Small intestine (tissue), 7 donors: ENCODE results near the gene EXTL2. TPM values are rescaled to one million over a fixed set of nuclear protein-coding genes. Genes with fewer than 3 reads are reported as not detected.
"Not testable (repeated sequence)": the region's sequence is repeated elsewhere in the genome, so short reads cannot be mapped to it uniquely, and the experiment has no call there.

Experiments used
- DNase-seq, 2 donors: peaks; one replicate each; pipeline versions ENCODE4 v3.0.0 to v3.0.0-alpha.2; 2013
- FAIRE-seq: peaks from 2 replicates; lab custom pipeline; 2012; peaks lifted over from hg19 to GRCh38; lab: Jason Lieb, UNC
- H3K27ac ChIP-seq, 3 donors: one replicate each; pipeline ENCODE4 v1.5.1; 2013; ENCODE audit warnings: low read length in 2 of 3, mild to moderate bottlenecking in 2 of 3, control low read depth in 1 of 3, inconsistent platforms in 1 of 3, low read depth in 1 of 3, moderate library complexity in 1 of 3
- H3K27me3 ChIP-seq, 3 donors: one replicate each; pipeline ENCODE4 v1.6.1; 2013; ENCODE audit warnings: low read length in 3 of 3, inconsistent platforms in 1 of 3; ENCODE audit not compliant: control insufficient read depth in 3 of 3, insufficient read depth in 3 of 3
- H3K36me3 ChIP-seq, 3 donors: one replicate each; pipeline ENCODE4 v1.6.1; 2013; ENCODE audit warnings: low read length in 3 of 3, inconsistent platforms in 1 of 3, low read depth in 1 of 3, mild to moderate bottlenecking in 1 of 3, moderate library complexity in 1 of 3; ENCODE audit not compliant: control insufficient read depth in 3 of 3, insufficient read depth in 2 of 3
- H3K4me1 ChIP-seq, 3 donors: one replicate each; pipeline ENCODE4 v1.6.1; 2013; ENCODE audit warnings: low read length in 2 of 3, inconsistent platforms in 1 of 3, low read depth in 1 of 3, mild to moderate bottlenecking in 1 of 3, moderate library complexity in 1 of 3; ENCODE audit not compliant: control insufficient read depth in 3 of 3, insufficient read depth in 2 of 3
- H3K4me3 ChIP-seq, 3 donors: one replicate each; pipeline ENCODE4 v1.5.1; 2013; ENCODE audit warnings: low read length in 3 of 3, control low read depth in 1 of 3, inconsistent platforms in 1 of 3, low read depth in 1 of 3, mild to moderate bottlenecking in 1 of 3, moderate library complexity in 1 of 3
- H3K9me3 ChIP-seq, 2 donors: one replicate each; pipeline ENCODE4 v1.6.1; 2013; ENCODE audit warnings: low read depth in 1 of 2, low read length in 1 of 2; ENCODE audit not compliant: control insufficient read depth in 2 of 2, insufficient read depth in 1 of 2
- WGBS, 3 donors: extraction: QIAGEN DNeasy Blood & Tissue Kit; methylation state at CpG; one replicate each; pipeline ENCODE4 v1.1.7; 2013; 5-methylcytosine and 5-hydroxymethylcytosine counted together
- polyA plus RNA-seq, 4 donors: library from polyadenylated mRNA; stranded (reverse) in 3 of 4; unstranded in 1 of 4; fragments of 200-250 nt in 3 of 4; fragments of 120-200 nt in 1 of 4; gene quantifications; one replicate each; pipeline versions ENCODE4 v1.2.1 to v1.2.3, GENCODE V29; 2013
- donor health status: healthy with polysubstance abuse.
- donor health status: control.
- donor health status: control.
- donor health status: Bipolar disorder and iron deficiency.
- donor health status: healthy.

EXTL2 gene
- polyA plus RNA-seq, 4 donors: 1.3 to 21.5 (median 3.5) TPM

DNA sequence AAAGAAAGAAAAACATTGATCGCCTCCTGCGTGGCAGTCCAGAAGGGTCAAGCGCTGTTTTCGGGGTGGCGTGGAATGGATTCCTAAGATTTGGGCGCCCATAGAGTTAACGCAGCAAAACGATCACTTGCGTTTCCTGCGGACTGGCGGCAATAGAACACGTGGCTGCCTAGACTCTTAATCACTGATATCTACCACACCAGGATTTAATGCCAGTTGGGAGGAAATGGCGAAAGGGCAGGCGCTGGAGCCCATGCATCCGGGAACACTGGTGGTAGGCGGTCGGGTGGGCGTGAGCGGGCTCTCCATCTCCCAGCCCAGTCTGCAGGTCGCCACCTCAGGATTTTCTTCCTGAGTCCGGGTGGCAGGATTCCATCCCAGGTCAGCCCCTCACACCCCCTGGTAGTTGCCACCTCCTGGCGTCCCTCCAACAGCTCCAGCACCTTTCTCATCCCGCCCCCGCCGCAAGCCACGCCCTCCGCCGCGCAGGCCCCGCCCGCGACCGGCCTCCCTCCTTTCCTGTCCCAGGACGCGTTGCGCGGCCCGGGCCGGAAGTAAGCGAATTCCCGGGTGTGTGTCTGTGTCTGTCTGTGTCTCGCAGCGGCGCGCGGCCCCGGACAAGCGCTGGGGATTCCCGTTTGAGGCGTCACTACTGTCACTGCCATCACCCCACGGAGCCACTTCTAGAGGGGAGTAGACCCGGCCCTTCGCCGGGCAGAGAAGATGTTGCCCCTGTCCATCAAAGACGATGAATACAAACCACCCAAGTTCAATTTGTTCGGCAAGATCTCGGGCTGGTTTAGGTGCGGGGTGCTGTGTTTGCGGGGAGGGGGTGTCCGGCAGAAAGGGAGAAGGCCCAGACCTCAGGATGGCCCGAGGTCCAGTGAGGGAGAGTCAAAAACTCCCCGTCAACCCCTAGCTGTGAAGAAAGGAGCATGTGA lies 1.2 kb upstream of the EXTL2 start, which contains the start of gene SLC30A7:
TSS of gene SLC30A7 (plus strand) at position 551 of the 941 bp plus-strand sequence. CDS start at position 724, 173 bp downstream.
- Histone ChIP-seq H3K27ac (peak within 1 kb of the TSS; percentile 83 to 99 (median 85)), H3K9me3 (no peaks in the 10 kb centered on the region), H3K4me3 (peak within 1 kb of the TSS; percentile 62 to 98 (median 86)), H3K27me3 (no peaks in the 10 kb centered on the region), H3K4me1 (peaks cover 0 to 3% (median 0%) of the 10 kb centered on the region in 3 donors), H3K36me3 (peaks cover 0 to 3% (median 2%) of the 10 kb centered on the region in 3 donors)
- FAIRE-seq (no peak), DNase-seq (peak; percentile 96 to 97)
- WGBS, 3 donors: 0 to 1% (median 1%) methylated on average over 61 to 62 of the region's 62 CpGs

DNA sequence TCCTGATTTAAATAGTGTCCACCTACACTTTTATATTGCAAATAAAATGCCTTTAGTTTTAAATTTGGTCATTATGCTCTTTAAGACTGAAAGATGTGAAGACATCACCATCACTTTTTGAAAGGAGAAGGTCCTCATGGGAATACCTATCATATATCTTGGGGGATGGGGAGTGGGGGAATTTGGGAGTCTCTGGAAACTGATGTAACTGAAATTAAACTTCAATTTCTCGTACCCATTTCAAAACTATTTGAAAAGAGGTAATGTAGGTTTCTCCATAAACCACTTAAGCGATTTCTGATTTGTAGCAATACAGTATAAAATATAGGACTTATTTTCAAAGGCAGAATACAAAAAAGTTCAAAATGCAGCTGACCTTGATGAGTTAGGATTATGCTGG lies 924 bp downstream of the EXTL2 start:
- Histone ChIP-seq H3K27me3 (no peaks in the 10 kb centered on the region), H3K27ac (no peak overlapping the region), H3K9me3 (peaks cover 0 to 15% of the 10 kb centered on the region in 2 donors), H3K36me3 (peaks cover 0 to 3% (median 0%) of the 10 kb centered on the region in 3 donors), H3K4me3 (peak overlapping the region in 1 of 3 donors; percentile 98), H3K4me1 (peaks cover 0 to 3% (median 0%) of the 10 kb centered on the region in 3 donors)
- WGBS, 3 donors: 48 to 57% (median 54%) methylated on average over 2 of the region's 2 CpGs
- DNase-seq (no peak), FAIRE-seq (no peak)

GRCh38 chr1:100892554-100892953 lies 2.1 kb downstream of the EXTL2 start:
- Histone ChIP-seq H3K27ac (no peak overlapping the region), H3K4me1 (peaks cover 0 to 3% (median 0%) of the 10 kb centered on the region in 3 donors), H3K9me3 (peaks cover 0 to 15% of the 10 kb centered on the region in 2 donors), H3K4me3 (no peak overlapping the region), H3K27me3 (no peaks in the 10 kb centered on the region), H3K36me3 (peaks cover 0 to 3% (median 0%) of the 10 kb centered on the region in 3 donors)
- DNase-seq (no peak), FAIRE-seq (no peak)
- 93 to 95% (median 94%) methylated on average over 3 of the region's 3 CpGs for WGBS, 3 donors

DNA sequence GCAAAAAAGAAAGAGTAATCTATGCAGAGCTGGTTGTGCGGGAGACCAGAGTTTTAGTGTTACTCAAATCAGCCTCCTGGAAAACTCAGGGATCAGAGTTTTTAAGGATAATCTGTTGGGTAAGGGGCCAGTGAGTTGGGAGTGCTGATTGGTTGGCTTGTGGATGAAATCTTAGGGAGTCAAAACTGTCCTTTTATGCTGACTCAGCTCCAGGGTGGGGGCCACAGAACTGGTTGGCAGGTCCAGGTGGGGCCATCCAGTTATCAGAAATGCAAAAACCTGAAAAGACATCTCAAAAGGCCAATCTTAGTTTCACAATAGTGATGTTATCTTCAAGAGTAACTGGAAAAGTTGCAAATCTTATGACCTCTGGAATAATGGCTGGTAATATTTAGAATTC lies 3.3 kb downstream of the EXTL2 start:
- no peak for DNase-seq
- no peak for FAIRE-seq
- Histone ChIP-seq H3K4me1 (peaks cover 0 to 3% (median 0%) of the 10 kb centered on the region in 3 donors), H3K27me3 (no peaks in the 10 kb centered on the region), H3K9me3 (peaks cover 0 to 15% of the 10 kb centered on the region in 2 donors), H3K27ac (no peak overlapping the region), H3K36me3 (peaks cover 0 to 3% (median 0%) of the 10 kb centered on the region in 3 donors), H3K4me3 (no peak overlapping the region)
- 96 to 100% (median 100%) methylated on average over 1 of the region's 1 CpG for WGBS, 3 donors

GRCh38 chr1:100889869-100890482 lies 4.7 kb downstream of the EXTL2 start:
- not testable (repeated sequence) for H3K4me3 ChIP-seq, H3K27ac ChIP-seq, DNase-seq, FAIRE-seq, H3K36me3 ChIP-seq, H3K27me3 ChIP-seq, H3K4me1 ChIP-seq
- peaks cover 0 to 15% of the 10 kb centered on the region in 2 donors for H3K9me3 ChIP-seq
- WGBS, 3 donors: 100% methylated on average over 2 of the region's 2 CpGs

DNA sequence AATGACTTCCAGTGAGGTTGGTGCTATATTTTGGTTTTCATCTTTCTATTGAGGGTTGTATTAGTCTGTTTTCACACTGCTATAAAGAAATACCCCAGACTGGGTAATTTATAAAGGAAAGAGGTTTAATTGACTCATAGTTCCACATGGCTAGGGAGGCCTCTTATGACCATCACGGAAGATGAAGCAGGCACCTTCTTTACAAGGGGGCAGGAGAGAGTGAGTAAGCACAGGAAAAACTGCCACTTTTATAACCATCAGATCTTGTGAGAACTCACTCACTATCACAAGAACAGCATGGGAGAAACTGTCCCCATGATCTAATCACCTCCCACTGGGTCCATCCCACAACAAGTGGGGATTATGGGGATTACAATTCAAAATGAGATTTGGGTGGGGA lies 5.6 kb downstream of the EXTL2 start:
- DNase-seq, H3K36me3 ChIP-seq, FAIRE-seq, H3K4me1 ChIP-seq, H3K4me3 ChIP-seq, H3K27ac ChIP-seq, H3K27me3 ChIP-seq: not testable (repeated sequence)
- H3K9me3 ChIP-seq: peaks cover 0 to 15% of the 10 kb centered on the region in 2 donors
- WGBS, 3 donors: 93 to 100% (median 97%) methylated on average over 1 of the region's 1 CpG

DNA sequence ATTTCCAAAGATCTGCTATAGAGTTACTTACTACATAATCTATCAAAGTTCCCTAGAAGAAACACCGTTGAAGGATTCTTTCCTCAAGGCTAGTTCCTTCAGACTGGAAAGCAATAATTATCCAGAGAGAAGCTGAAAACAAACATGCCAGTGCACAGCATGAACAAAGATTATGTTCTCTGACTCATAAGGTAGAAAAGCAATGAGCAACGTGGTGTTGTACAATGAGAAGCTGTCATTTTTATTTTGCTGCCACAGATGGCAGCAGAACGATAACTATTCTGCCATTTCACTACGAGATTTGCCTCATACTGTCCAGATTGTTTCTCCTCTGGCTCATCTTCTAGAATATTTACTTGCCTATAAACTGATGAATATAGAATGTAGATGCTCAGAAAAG lies 10.7 kb downstream of the EXTL2 start:
- Histone ChIP-seq H3K9me3 (no peaks in the 10 kb centered on the region), H3K4me3 (no peak overlapping the region), H3K36me3 (no peaks in the 10 kb centered on the region), H3K27me3 (no peaks in the 10 kb centered on the region), H3K27ac (peak overlapping the region in 1 of 3 donors; percentile 60), H3K4me1 (peaks cover 0 to 3% (median 0%) of the 10 kb centered on the region in 3 donors)
- 15 to 52% (median 35%) methylated on average over 4 of the region's 4 CpGs for WGBS, 3 donors
- FAIRE-seq: no peak
- DNase-seq: peak; percentile 42 to 52

- DNase-seq (peak; percentile 43 to 70), FAIRE-seq (no peak)
- no peaks in the 10 kb centered on the region for H3K36me3 ChIP-seq
- H3K27ac ChIP-seq: peak overlapping the region in 1 of 3 donors; percentile 63
- H3K4me3 ChIP-seq: no peak overlapping the region
- H3K27me3 ChIP-seq: no peaks in the 10 kb centered on the region
- peaks cover 0 to 3% (median 0%) of the 10 kb centered on the region in 3 donors for H3K4me1 ChIP-seq
- no peaks in the 10 kb centered on the region for H3K9me3 ChIP-seq
- WGBS, 3 donors: 22 to 49% (median 32%) methylated on average over 2 of the region's 2 CpGs
Observed at GRCh38 chr1:100882698-100883097, 11.9 kb downstream of the EXTL2 start.
